ENCODE data around the gene MFAP4.
"Not testable (repeated sequence)": the region's sequence is repeated elsewhere in the genome, so short reads cannot be mapped to it uniquely, and the experiment has no call there.

MFAP4 gene

DNA sequence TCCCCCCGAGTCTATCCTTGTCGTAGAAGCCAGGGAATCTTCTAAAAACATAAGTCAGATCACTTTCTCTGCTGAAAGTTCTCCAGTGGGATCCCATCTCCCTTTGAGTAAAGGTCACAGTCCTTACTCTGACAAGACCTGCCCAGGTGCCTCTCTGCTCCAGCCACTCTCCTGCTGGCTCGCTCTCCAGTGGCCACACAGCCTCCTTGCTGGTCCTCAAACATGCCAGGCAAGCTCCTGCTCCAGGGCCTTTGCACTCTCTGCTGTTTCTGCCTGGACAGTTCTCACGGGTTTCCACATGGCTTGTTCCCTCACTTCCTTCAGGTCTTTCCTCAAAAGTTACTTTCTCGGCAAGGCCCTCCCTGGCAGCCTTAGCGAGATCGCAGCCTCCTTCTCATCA, 27.8 kb downstream of the MFAP4 start:
- in situ Hi-C loops (cut with MboI; ENCODE audit: low sequenced_read_pairs): no loop called here

DNA sequence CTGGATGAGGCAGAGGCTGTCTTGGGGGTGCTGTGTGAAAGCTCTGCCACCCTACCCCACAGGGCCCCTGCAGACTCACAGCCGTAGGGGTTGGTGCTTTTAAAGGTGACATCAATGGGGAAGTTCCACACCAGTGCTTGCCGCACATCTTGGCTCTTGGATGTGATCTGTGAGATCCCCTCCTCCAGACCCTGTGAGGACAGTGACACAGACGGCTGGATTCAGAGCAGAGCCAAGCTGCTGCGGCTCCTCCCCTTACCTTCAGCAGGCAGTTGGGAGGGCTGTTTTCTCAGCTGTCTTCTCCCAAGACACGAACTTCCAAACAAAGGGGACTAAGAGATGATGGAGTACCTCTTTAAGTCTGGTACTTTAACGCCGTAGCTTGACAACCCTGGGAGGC, 29.2 kb downstream of the MFAP4 start:
- in situ Hi-C loops (cut with MboI; ENCODE audit: low sequenced_read_pairs): no loop called here

DNA sequence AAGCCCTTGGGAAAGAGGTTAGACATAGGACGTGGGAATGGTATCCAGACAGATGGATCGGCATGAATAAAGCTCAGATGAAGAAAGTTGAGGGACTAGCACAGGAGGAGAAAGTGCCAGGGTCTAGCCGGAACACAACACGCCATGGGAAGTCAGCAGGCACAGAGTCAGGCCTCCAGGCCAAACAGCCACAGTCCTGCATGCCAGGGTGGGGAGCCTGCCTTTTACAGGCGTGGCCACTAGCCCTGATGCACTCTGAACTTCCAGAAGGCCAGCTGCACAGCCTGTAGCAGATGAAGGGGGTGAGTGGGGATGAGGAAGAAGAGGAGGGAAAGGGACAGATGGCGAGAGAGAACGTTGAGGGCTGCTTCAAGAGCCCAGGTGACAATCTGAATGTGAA, 29.6 kb downstream of the MFAP4 start:
- in situ Hi-C loops (cut with MboI; ENCODE audit: low sequenced_read_pairs): no loop called here

GRCh38 chr17:19354748-19355147, 32.2 kb downstream of the MFAP4 start:
- in situ Hi-C loops (cut with MboI; ENCODE audit: low sequenced_read_pairs): no loop called here

GRCh38 chr17:19353401-19353800, 33.6 kb downstream of the MFAP4 start:
- in situ Hi-C loops (cut with MboI; ENCODE audit: low sequenced_read_pairs): not testable (repeated sequence)

DNA sequence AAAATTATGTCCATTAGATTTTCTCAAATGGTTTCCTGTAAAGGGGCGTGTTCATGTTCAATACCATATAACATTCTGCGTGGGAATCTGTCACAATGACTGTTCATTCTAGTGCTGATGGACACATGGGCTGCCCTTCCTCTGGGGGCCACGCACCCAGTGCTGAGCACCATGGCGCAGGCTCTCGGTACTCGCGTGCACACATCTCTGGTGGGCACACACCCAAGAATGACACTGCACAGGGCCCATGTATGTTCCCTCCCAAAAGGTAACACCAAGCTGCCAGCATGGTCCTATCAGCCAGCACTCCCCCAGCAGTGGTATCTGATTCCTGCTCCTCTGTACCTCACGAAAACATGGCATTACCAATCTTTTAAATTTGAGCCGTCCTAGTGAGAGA, 38.2 kb downstream of the MFAP4 start:
- in situ Hi-C loops (cut with MboI; ENCODE audit: low sequenced_read_pairs): no loop called here

DNA sequence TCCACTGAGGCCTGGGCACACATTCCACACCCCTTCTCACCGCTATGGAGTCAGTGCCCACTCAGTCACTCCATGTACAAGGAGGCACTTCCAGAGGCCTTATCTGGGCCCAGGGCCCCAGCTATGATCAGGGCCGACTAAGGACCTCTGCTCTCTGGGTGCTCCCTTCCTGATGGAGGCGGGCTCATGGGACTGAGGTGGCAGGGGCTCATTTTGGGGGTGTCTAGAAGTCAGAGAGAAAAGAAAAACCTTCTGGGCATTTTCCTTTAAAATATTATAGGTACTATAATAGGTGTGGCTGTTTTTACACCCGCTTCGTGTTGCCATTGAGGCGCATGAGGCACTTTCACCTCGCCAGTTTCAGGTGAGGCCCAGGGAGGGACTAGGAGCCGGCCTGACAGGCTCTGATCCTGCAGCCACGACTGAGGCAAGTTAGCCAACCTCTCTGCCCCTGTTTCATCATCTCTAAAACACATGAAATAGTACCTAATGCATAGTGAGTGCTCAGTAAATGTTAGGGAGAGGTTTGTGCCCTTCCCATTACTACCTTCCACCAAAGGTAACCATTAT, 38.8 kb downstream of the MFAP4 start:
- in situ Hi-C loops (cut with MboI; ENCODE audit: low sequenced_read_pairs): no loop called here

GRCh38 chr17:19347323-19348080, 39.5 kb downstream of the MFAP4 start:
- in situ Hi-C loops (cut with MboI; ENCODE audit: low sequenced_read_pairs): no loop called here

DNA sequence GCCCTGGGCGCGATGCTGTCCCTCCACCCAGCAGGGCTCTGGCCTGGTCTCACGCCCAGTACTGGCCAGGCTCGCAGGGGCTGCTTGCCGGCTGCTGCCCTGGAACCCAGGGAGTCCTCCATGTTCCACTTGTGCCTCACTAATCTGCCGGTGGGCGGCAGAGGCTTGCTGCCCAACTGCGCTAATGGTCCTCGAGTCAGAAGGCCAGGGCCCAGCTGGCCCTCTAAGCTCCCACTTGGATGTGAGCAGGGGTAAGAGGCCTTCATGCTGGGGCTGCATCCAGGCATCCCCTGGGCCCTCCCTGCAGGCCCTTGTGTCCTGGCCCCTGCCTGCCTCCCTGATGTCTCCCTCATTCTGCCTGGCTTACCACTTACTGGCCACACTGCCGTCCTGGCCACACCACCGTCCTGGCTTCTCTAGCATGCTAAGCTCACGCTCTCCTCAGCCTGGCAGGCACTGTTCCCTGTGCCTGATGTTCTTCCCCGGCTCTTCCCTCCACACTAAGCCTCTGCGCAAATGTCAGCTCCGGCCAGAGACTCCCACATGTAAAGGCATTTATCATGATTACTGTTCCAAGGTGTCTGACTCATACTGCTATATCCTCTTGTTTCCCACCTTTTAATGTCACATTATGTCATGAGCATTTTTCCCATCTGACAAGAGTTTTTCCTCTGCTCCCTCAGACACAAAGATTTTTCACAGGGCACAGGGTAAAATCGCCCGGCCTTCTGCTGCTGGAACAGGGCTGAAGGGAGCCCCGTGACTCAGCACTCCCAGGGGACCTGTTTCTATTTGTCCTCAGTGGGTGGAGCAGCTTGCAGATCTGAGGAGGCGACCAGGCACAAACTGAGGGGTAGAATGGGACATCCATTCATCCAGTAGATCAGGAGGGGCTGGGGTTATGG, 40.4 kb downstream of the MFAP4 start:
- in situ Hi-C loops (cut with MboI; ENCODE audit: low sequenced_read_pairs): no loop called here

DNA sequence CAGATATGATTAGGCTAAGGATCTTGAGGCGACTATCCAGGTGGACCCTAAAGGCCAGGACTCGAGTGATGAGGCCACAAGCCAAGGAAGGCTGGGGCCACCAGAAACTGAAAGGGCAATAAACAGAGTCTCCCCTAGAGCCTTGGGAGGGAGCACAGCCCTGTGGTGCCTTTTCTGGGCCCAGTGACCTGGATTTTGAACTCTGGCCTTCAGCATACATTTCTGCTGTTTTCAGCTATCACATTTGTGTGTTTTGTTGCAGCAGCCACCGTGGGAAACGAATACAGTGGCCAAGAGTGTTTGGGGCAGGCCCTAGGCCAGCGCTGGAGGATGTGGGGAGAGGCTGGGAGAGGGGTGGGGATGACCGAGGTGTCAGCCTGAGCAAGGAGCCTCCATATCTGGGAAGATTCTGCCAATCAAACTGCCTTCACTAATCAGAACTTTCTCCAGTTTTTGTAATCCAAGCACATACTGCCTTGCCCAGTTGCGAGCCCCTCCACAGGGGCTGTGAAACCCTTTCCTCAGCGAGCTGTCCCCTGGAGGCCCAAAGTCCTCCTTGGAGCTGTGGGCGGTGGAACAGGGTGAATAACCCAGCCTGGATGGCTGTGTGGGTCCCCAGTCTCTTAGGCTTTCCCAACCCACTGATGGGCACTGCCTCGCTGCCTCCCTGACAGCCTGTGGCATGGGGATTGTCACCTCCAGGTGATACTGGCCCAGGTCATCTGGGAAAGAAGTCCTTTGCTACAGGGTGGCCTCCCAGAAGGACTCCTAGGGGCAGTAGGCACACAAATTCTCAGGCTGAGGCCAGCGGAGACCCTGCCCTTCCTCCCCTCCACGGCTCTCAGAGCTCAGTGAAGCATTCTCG, 41.3 kb downstream of the MFAP4 start:
- in situ Hi-C loops (cut with MboI; ENCODE audit: low sequenced_read_pairs): no loop called here

DNA sequence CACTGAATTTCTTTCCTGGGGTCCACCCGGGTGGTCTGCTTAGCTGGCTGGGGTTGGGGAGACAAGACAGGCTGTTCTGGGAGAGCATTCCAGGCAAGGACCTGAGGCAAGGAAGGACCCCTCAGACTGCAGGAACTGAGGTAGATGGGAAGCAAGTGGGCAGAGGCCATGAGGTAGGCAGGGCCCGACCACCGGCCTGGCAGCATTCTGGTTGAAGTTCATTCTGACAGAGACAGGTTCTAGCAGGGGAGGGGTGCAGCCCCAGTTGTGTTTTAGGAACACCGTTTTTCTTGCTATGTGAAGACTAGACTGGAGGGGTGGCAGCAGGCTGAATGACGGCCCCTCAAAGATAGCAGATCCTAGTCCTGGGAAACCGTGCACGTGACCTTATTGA, 41.9 kb downstream of the MFAP4 start:
- in situ Hi-C loops (cut with MboI; ENCODE audit: low sequenced_read_pairs): no loop called here

DNA sequence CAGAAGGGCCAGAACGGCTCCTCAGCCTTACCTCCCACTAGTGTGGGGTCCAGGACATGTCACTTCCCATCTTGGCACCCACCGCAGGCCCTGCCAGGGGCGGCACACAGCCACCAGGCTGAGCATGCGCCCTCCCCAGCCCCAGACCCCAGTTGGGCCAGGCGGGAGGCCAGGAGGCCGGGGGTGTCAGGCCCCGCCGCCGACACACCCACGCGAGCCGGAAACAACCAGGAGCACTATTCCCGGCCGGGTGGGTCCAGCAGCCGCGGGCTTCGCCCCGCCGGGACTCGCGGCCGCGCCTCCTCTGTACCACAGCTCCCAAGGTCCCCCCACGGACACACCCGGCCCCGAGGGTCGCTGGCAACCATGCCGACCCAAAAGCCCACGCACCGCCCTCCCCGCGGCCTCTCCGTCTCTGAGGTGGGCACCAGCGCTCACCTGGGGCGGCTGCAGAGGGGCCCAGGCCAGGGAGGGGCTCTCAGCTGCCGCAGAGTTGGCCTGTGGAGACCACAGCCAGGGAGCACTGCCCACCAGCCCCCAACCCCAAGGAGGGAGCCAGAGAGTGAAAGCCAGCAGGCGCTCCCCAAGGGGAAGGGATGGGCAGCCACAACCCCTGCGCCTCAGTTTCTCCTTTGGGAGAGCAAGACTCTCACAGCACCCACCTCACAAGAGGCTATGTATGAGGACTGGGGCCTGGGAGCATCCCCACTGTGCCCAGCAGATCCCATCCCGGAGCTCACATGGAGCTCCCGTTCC, 42.5 kb downstream of the MFAP4 start:
- in situ Hi-C loops (cut with MboI; ENCODE audit: low sequenced_read_pairs): no loop called here

DNA sequence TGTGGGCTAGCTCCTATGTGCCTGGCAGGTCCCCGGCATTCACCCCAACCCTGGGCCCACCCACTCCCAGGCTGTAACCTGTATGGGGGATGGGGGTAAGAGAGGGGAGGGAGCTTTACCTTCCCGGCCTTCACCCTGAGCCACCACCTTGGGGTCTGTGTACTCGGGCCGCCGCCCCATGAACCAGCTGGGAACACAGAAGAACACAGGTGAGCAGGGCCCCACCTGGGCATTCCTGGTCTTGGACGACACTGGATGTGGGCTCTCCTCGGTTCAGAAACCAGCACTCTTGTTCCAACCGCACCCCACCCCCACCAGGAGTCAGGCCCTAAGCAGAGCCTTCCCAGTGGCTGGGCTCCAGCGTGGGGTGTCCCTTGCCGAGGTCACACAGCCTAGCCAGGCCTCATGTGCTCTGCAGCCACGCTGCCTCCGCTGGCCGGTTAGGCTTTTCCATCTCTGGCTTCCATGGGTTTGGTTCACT, 43.3 kb downstream of the MFAP4 start:
- in situ Hi-C loops (cut with MboI; ENCODE audit: low sequenced_read_pairs): no loop called here

GRCh38 chr17:19343256-19343630, 43.7 kb downstream of the MFAP4 start:
- in situ Hi-C loops (cut with MboI; ENCODE audit: low sequenced_read_pairs): no loop called here

DNA sequence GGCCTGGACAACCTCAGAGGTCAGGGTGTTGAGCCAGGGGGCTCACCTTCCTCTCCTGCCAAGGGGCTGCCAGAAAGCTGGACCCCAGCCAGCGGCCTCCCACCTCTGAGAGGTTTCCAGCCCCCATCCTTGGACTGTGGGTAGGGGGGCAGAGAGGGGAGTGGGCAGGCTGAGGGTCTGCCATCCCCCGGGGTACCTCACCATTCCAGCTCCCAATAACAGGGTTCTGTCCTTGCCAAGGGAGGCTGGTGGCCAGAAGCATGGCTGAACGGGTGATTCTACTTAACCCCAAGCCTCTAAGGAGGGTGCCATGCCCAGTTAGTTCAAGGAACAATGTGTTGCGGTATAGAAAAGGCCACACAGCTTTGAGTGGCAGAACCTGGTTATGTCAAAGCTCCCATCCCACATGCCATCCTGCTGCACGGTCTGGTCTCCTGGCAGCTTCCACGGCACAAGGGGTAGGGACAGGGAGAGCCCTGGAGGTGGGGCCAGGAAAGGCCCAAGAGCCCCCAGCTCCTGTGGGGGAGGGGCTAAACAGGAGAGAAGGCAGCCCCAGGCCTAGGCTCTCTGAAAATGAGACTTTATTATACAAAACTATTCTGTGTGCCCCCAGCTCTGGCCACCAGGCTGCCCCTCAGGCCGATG, 44.3 kb downstream of the MFAP4 start:
- in situ Hi-C loops (cut with MboI; ENCODE audit: low sequenced_read_pairs): no loop called here

DNA sequence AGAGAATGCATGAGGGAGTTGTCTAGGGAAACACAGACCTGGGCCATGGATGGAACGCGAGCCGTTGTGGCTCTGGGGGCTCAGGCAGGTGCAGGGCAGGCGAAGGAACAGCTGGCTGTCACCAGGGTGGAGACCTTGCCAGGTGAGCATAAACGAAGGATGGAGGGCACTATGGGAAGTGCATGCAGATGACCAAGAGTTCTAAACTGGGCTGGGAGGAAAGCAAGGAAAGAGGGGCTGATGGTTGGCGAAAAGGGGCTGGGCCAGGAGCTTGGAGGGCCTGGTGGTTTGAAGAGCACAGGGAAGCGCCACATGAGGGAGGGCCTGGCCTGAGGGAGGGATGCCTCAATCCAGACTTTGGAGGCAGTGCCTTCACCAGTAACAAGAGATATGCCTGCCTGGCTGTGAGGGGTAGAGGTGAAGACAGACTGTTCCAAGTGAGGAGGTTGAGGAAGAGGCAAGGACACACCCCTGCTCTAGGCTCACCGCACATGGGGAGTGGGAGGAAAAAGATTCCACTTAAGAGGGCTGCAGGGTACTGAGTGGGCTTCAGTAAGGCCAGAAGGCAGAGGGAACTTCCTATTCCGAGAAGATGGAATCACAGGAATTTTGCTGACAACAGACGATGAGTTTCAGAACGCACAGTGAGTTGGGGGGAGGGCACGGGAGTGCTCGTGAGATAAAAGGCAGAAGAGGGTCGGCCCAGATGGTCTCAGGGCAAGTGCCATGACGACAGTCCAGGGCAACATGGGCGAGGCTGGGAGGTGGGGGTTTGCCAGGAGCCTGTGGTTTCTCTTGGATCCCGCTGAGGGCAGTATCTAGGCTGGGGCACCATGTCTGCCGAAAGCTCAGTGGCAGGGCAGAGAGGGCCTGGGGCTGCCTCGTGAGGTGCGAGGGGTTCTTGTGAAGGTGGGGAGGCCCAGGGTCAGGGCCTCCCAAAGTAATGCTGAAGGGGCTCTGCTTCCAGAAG, 45.1 kb downstream of the MFAP4 start:
- in situ Hi-C loops (cut with MboI; ENCODE audit: low sequenced_read_pairs): no loop called here

- in situ Hi-C loops (cut with MboI; ENCODE audit: low sequenced_read_pairs): no loop called here
Measured at GRCh38 chr17:19341211-19341631, 45.8 kb downstream of the MFAP4 start.

GRCh38 chr17:19339341-19339815, 47.6 kb downstream of the MFAP4 start:
- in situ Hi-C loops (cut with MboI; ENCODE audit: low sequenced_read_pairs): no loop called here

Measured in hTERT RPE-1 (cell line).